Activated gamma-delta T cell (primary cell): Measurements from ENCODE around the gene ZNF740.

Experiments used
- DNase-seq: peaks from one replicate; lab custom pipeline; 2025; lab: John Stamatoyannopoulos, UW

ZNF740 gene

GRCh38 chr12:53227341-53227740 is 46.8 kb downstream of the ZNF740 start:
- DNase-seq, result no peak

- no peak for DNase-seq
Measured at GRCh38 chr12:53227836-53228235, 47.3 kb downstream of the ZNF740 start.

GRCh38 chr12:53229454-53229853 is 48.9 kb downstream of the ZNF740 start:
- DNase-seq, result no peak

- DNase-seq, result no peak
Measured at GRCh38 chr12:53230108-53230845, 49.8 kb downstream of the ZNF740 start.

GRCh38 chr12:53231671-53231920 is 51.1 kb downstream of the ZNF740 start:
- no peak for DNase-seq

- DNase-seq, result peak; percentile 55
Measured at GRCh38 chr12:53231921-53232645, 51.6 kb downstream of the ZNF740 start, which contains the start of gene RARG. Gene RARG (minus strand): TSS chr12:53232209. CDS start chr12:53227545, 4,664 bp downstream.

GRCh38 chr12:53232646-53233461 is 52.3 kb downstream of the ZNF740 start:
- no peak for DNase-seq

- DNase-seq, result no peak
Measured at GRCh38 chr12:53233671-53234121, 53.2 kb downstream of the ZNF740 start.

GRCh38 chr12:53234271-53234914 is 53.9 kb downstream of the ZNF740 start:
- DNase-seq, result no peak

- no peak for DNase-seq
Measured at GRCh38 chr12:53235164-53235563, 54.6 kb downstream of the ZNF740 start.

- no peak for DNase-seq
Measured at GRCh38 chr12:53235742-53236442, 55.4 kb downstream of the ZNF740 start.

- peak; percentile 29 for DNase-seq
Measured at GRCh38 chr12:53236443-53237111, 56.1 kb downstream of the ZNF740 start.

GRCh38 chr12:53239643-53240258 is 59.2 kb downstream of the ZNF740 start:
- DNase-seq, result no peak

- no peak for DNase-seq
Measured at GRCh38 chr12:53241623-53242412, 61.3 kb downstream of the ZNF740 start.

- no peak for DNase-seq
Measured at GRCh38 chr12:53244337-53244736, 63.8 kb downstream of the ZNF740 start.
